Body of pancreas (tissue), 4 donors: ENCODE data around the gene CGRRF1. TPM values are rescaled to one million over a fixed set of nuclear protein-coding genes. Genes with fewer than 3 reads are reported as not detected.

Source experiments
- ATAC-seq: fragments of 150-250 bp; one replicate; pipeline ENCODE4 v1.9.1; 2016
- DNase-seq, 4 donors: peaks; one replicate each; pipeline ENCODE4 v3.0.0-alpha.2; 2019
- H3K27ac ChIP-seq, 4 donors: fragments of 200-600 bp; sonication (generic); 1 replicate in 3 of 4; 2 replicates in 1 of 4; pipeline versions ENCODE4 v1.5.1 to v1.6.1; 2016 to 2019; ENCODE audit warnings: mild to moderate bottlenecking in 1 of 4, mixed read lengths in 1 of 4, moderate library complexity in 1 of 4
- H3K27me3 ChIP-seq, 2 donors: fragments of 200-600 bp; sonication (generic); one replicate each; pipeline ENCODE4 v1.6.0; 2016; ENCODE audit warnings: mild to moderate bottlenecking in 1 of 2
- H3K36me3 ChIP-seq, 2 donors: fragments of 200-600 bp; sonication (generic); replicated peaks in 1 of 2; 2 replicates each; pipeline ENCODE4 v1.5.1; 2016; ENCODE audit warnings: low read depth in 2 of 2; ENCODE audit not compliant: insufficient read depth in 1 of 2
- H3K4me1 ChIP-seq: fragments of 200-600 bp; sonication (generic); one replicate; pipeline ENCODE4 v1.6.0; 2016
- H3K4me3 ChIP-seq, 2 donors: fragments of 200-600 bp; sonication (generic); 1 replicate in 1 of 2; 2 replicates in 1 of 2; pipeline ENCODE4 v1.5.1; 2016 to 2019
- H3K9me3 ChIP-seq, 3 donors: fragments of 200-600 bp; sonication (generic); 1 replicate in 2 of 3; 2 replicates in 1 of 3; pipeline ENCODE4 v1.5.1; 2016
- POLR2A ChIP-seq, 3 donors: fragments of 450-650 bp; IDR thresholded peaks; one replicate each; pipeline ENCODE4 v1.6.1; 2016; ENCODE audit warnings: antibody characterized with exemption in 3 of 3, mild to moderate bottlenecking in 2 of 3
- WGBS, 2 donors: methylation state at CpG; one replicate each; pipeline ENCODE4 v1.1.5; 2017; 5-methylcytosine and 5-hydroxymethylcytosine counted together
- intact Hi-C: fragments of 100-400 bp; cut with DNase I; formaldehyde crosslinking; loops from one replicate; pipeline ENCODE4 v1.15.1; 2023
- total RNA-seq, 2 donors: library from RNA; depleted of rRNA; stranded (reverse); fragments of >200 nt; gene quantifications; one replicate each; pipeline ENCODE4 v1.1.0, GENCODE V29; 2016
- TF ChIP-seq, protein P1 (sequence below), 7 experiments: fragments of 450-650 bp in 4 of 7; fragments of 200-600 bp in 3 of 7; sonication (generic) in 3 of 7; IDR thresholded peaks; one replicate each; pipeline ENCODE4 v1.5.1; 2016 to 2019; ENCODE audit warnings: antibody characterized with exemption in 7 of 7

Gene CGRRF1
- total RNA-seq, 2 donors from 2014 or later: 6.3 to 11.4 TPM

DNA sequence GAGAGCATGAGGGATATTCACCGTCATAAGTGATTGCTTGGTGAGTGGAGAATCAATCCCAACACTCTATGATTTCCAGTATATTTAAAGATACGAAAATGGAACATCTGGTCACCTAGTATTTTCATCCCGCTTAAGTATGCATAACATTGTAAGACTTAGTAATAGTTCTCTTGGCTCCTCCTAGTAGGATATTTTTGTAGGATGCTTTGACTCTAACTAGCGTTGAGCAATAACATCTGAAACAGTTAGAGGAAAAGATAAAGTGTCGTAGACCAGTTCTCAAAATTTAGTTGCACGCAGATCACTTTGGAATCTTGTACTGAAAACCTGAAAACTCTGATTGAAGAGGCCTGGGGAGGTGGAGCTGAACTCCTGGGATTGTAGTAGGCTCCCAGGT, 64.8 kb downstream of the CGRRF1 start:
- Histone ChIP-seq H3K4me1 (peaks cover 6% of the 10 kb centered on the region), H3K27ac (no peak overlapping the region), H3K27me3 (no peaks in the 10 kb centered on the region), H3K36me3 (no peaks in the 10 kb centered on the region), H3K9me3 (no peaks in the 10 kb centered on the region), H3K4me3 (no peak overlapping the region)
- ATAC-seq: no peak
- TF ChIP-seq POLR2A (IDR thresholded peaks at IDR 0.05): no peak
- TF ChIP-seq, protein P1, sequence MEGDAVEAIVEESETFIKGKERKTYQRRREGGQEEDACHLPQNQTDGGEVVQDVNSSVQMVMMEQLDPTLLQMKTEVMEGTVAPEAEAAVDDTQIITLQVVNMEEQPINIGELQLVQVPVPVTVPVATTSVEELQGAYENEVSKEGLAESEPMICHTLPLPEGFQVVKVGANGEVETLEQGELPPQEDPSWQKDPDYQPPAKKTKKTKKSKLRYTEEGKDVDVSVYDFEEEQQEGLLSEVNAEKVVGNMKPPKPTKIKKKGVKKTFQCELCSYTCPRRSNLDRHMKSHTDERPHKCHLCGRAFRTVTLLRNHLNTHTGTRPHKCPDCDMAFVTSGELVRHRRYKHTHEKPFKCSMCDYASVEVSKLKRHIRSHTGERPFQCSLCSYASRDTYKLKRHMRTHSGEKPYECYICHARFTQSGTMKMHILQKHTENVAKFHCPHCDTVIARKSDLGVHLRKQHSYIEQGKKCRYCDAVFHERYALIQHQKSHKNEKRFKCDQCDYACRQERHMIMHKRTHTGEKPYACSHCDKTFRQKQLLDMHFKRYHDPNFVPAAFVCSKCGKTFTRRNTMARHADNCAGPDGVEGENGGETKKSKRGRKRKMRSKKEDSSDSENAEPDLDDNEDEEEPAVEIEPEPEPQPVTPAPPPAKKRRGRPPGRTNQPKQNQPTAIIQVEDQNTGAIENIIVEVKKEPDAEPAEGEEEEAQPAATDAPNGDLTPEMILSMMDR (IDR thresholded peaks at IDR 0.05): no peak
- 94 to 95% methylated on average over 6 of the region's 6 CpGs for WGBS, 2 donors
- no peak for DNase-seq
- intact Hi-C loops: no loop called here

GRCh38 chr14:54577494-54577893, 67.8 kb downstream of the CGRRF1 start:
- Histone ChIP-seq H3K9me3 (no peaks in the 10 kb centered on the region), H3K27ac (no peak overlapping the region), H3K36me3 (no peaks in the 10 kb centered on the region), H3K4me1 (no peaks in the 10 kb centered on the region), H3K4me3 (no peak overlapping the region), H3K27me3 (no peaks in the 10 kb centered on the region)
- intact Hi-C loops: no loop called here
- 88 to 98% methylated on average over 6 of the region's 6 CpGs for WGBS, 2 donors
- no peak for TF ChIP-seq POLR2A (IDR thresholded peaks at IDR 0.05)
- TF ChIP-seq, protein P1 (IDR thresholded peaks at IDR 0.05): no peak
- DNase-seq (no peak), ATAC-seq (no peak)

DNA sequence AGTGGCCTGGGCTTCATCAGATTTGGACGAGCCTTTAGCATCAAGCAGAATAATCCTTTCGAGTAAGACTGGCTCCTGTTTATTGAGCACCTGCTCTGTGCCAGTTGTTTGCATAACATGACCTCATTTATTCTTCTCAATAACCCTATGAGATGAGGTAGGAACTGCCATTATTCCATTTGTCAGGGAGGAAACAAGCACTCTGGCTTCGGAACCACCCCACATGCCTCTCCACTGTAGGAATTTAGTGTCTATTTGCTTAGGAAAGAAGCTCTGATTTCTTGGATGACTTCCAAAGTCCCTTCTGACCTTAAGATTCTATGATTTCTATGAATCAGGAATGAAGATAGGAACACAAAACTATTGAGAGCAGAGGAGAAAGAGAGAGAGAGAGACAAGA, 68.3 kb downstream of the CGRRF1 start:
- DNase-seq (no peak), ATAC-seq (no peak)
- H3K27ac ChIP-seq: no peak overlapping the region
- H3K4me3 ChIP-seq: no peak overlapping the region
- TF ChIP-seq, protein P1 (IDR thresholded peaks at IDR 0.05): no peak
- TF ChIP-seq POLR2A (IDR thresholded peaks at IDR 0.05): no peak
- WGBS, 2 donors: 67 to 93% methylated on average over 3 of the region's 3 CpGs
- H3K4me1 ChIP-seq: no peaks in the 10 kb centered on the region
- no peaks in the 10 kb centered on the region for H3K27me3 ChIP-seq
- intact Hi-C loops: no loop called here
- no peaks in the 10 kb centered on the region for H3K36me3 ChIP-seq
- H3K9me3 ChIP-seq: no peaks in the 10 kb centered on the region

DNA sequence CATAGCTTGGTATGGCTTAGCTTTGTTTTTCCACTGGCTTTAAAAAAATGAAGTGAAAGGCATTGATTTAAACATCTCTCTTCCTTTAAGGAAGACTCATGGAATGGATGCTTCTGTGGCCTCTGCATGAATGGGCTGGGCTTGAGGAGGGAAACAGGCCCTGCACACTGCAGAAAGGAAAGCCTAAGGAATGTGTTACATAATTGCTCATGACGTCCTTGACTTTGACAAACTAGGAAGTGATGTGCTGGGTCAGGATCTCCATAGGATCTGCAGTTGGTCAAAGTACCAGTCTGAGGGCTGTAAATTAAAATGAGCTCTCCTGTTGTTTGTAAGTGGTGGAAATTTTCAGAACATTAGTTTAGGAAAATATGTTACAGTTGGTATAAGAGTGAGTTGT, 69.9 kb downstream of the CGRRF1 start:
- intact Hi-C loops: no loop called here
- ATAC-seq: peak; percentile 42
- 12 to 21% methylated on average over 1 of the region's 1 CpG for WGBS, 2 donors
- Histone ChIP-seq H3K27ac (no peak overlapping the region), H3K4me1 (no peaks in the 10 kb centered on the region), H3K4me3 (no peak overlapping the region), H3K36me3 (no peaks in the 10 kb centered on the region), H3K9me3 (no peaks in the 10 kb centered on the region), H3K27me3 (no peaks in the 10 kb centered on the region)
- TF ChIP-seq, protein P1 (IDR thresholded peaks at IDR 0.05): no peak
- no peak for TF ChIP-seq POLR2A (IDR thresholded peaks at IDR 0.05)
- DNase-seq: no peak

DNA sequence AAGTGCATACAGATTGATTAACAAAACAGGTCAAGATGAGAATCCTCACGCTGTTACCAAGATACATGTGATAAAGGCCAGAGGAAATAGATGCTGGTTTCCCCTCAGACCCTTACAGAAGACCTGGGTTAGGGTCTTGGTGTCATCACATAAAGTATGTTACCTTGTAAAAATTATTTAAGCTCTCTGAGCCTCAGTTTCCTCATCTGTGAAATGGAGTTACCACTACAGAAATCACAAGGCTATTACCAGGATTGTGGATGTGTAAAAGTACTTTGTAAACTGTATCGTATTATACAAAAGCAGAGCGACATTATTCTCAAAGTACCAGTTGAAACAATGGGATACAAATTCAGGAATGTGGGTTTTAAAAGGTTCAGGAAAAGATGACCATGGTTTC, 71.2 kb downstream of the CGRRF1 start:
- Histone ChIP-seq H3K27me3 (no peaks in the 10 kb centered on the region), H3K4me3 (no peak overlapping the region), H3K36me3 (no peaks in the 10 kb centered on the region), H3K4me1 (no peaks in the 10 kb centered on the region), H3K27ac (no peak overlapping the region), H3K9me3 (no peaks in the 10 kb centered on the region)
- TF ChIP-seq, protein P1 (IDR thresholded peaks at IDR 0.05): no peak
- TF ChIP-seq POLR2A (IDR thresholded peaks at IDR 0.05): no peak
- ATAC-seq: no peak
- intact Hi-C loops: no loop called here
- 95 to 97% methylated on average over 3 of the region's 3 CpGs for WGBS, 2 donors
- no peak for DNase-seq
